ENCODE data around the gene ESR1. TPM values are rescaled to one million over a fixed set of nuclear protein-coding genes. Genes with fewer than 3 reads are reported as not detected.

Gene ESR1
- total and polyA plus RNA-seq, 9 of the 15 experiments (the other 6 are each of a cell fraction or from before 2014, with no cell fraction given): 0.03 to 0.27 (median 0.08) TPM; not detected in 1

- FAIRE-seq (no peak), ATAC-seq (no peak), DNase-seq (ENCODE audit: extremely low read depth in 1 of 4, low spot score in 3 of 4) (no peak)
- no peak overlapping the region for H3K27ac ChIP-seq (ENCODE audit: extremely low read depth, low read depth, low read length)
- 1% methylated on average over 8 of the region's 8 CpGs for WGBS (ENCODE audit: insufficient coverage, low coverage, missing lambda C conversion rate)
- H3K36me3 ChIP-seq (ENCODE audit: control insufficient read depth, insufficient read depth, low read length): no peaks in the 10 kb centered on the region
- peaks cover under 1 to 9% of the 10 kb centered on the region in 2 experiments; a peak in 4 of 5 replicates for H3K27me3 ChIP-seq (ENCODE audit: control insufficient read depth in 2 of 2, insufficient read depth in 2 of 2, low read length in 2 of 2)
- no peak overlapping the region for H3K4me3 ChIP-seq
- no peak overlapping the region for H3K9ac ChIP-seq (ENCODE audit: insufficient read depth in 1 of 2, low read depth in 2 of 2, low read length in 2 of 2)
- no peak overlapping the region for H3K4me2 ChIP-seq (ENCODE audit: insufficient read depth, low read length)
- in situ Hi-C loops (cut with MboI) (no loop called here), intact Hi-C loops (cut with micrococcal nuclease) (no loop called here)
- CTCF ChIA-PET (ENCODE audit: low intra/inter-chr PET ratio): interaction anchor here (0.6 kb wide), 1 partner anchor 15 kb away, joined by 3 read pairs; no protein-coding TSS in a partner anchor
- H4K20me1 ChIP-seq (replicated peaks; ENCODE audit: control insufficient read depth, insufficient read depth, low read length): no peaks in the 10 kb centered on the region
- BruUV-seq (replicated peaks): no TSS peak
- POLR2A ChIA-PET: interaction anchor here (0.6 kb wide), 1 partner anchor 177 kb away, joined by 3 read pairs; no protein-coding TSS in a partner anchor
- TF ChIP-seq JUN (IDR thresholded peaks at IDR 0.05; ENCODE audit: borderline replicate concordance, low read depth, low read length) (no peak), JUN (CRISPR knock-in tag; IDR thresholded peaks at IDR 0.05; ENCODE audit: borderline replicate concordance) (no peak), CHD2 (IDR thresholded peaks at IDR 0.05; ENCODE audit: low read depth, low read length) (no peak), NRF1 (conservative IDR thresholded peaks at IDR 0.05 in 1 of 2, IDR thresholded peaks at IDR 0.05 in 1 of 2) (no peak), ZFPM2 (CRISPR knock-in tag; IDR thresholded peaks at IDR 0.05) (no peak), MCM2 (IDR thresholded peaks at IDR 0.05; ENCODE audit: low read depth) (no peak), ZNF780A (CRISPR knock-in tag; IDR thresholded peaks at IDR 0.05) (no peak), RNF2 (IDR thresholded peaks at IDR 0.05) (no peak), SIN3A (IDR thresholded peaks at IDR 0.05; ENCODE audit: borderline replicate concordance in 2 of 2, control insufficient read depth in 1 of 2, low read depth in 2 of 2, low read length in 2 of 2) (no peak)
- H2AFZ ChIP-seq (ENCODE audit: low read depth, low read length): no peak overlapping the region
- H3K9me1 ChIP-seq (ENCODE audit: control insufficient read depth, insufficient read depth, low read length): no peaks in the 10 kb centered on the region
- no peaks in the 10 kb centered on the region for H3K79me2 ChIP-seq (ENCODE audit: control insufficient read depth, insufficient read depth, low read length)
- H3K4me1 ChIP-seq (replicated peaks in 1 of 2; ENCODE audit: control insufficient read depth in 2 of 2, insufficient read depth in 2 of 2, low read length in 2 of 2): no peaks in the 10 kb centered on the region
- H3K9me3 ChIP-seq (replicated peaks; ENCODE audit: control insufficient read depth, insufficient read depth, low read depth, low read length): no peaks in the 10 kb centered on the region
Measured at GRCh38 chr6:152135755-152136448, 328.4 kb downstream of the ESR1 start.
